Measurements from ENCODE around the gene HDAC10.
"Not testable (repeated sequence)": the region's sequence is repeated elsewhere in the genome, so short reads cannot be mapped to it uniquely, and the experiment has no call there.

The HDAC10 gene

GRCh38 chr22:50206599-50206998, 44.5 kb downstream of the HDAC10 start:
- Mint-ChIP-seq H3K36me3 (ENCODE audit: low read depth) (peaks cover 21% of the 10 kb centered on the region), H3K27ac (no peak overlapping the region), H3K4me3 (no peak overlapping the region), H3K4me1 (ENCODE audit: low read depth) (peaks cover 22% of the 10 kb centered on the region), H3K27me3 (ENCODE audit: low read depth) (no peaks in the 10 kb centered on the region), H3K9me3 (no peaks in the 10 kb centered on the region)

- H3K9me3 Mint-ChIP-seq, result no peaks in the 10 kb centered on the region
- no peak overlapping the region for H3K4me3 Mint-ChIP-seq
- peaks cover 18% of the 10 kb centered on the region for H3K36me3 Mint-ChIP-seq (ENCODE audit: low read depth)
- peaks cover 20% of the 10 kb centered on the region for H3K4me1 Mint-ChIP-seq (ENCODE audit: low read depth)
- H3K27me3 Mint-ChIP-seq (ENCODE audit: low read depth), result no peaks in the 10 kb centered on the region
- no peak overlapping the region for H3K27ac Mint-ChIP-seq
Observed at GRCh38 chr22:50205781-50206569, 45.1 kb downstream of the HDAC10 start.

GRCh38 chr22:50204998-50205397, 46.1 kb downstream of the HDAC10 start:
- not testable (repeated sequence) for H3K27ac Mint-ChIP-seq; H3K4me3 Mint-ChIP-seq; H3K9me3 Mint-ChIP-seq; H3K27me3 Mint-ChIP-seq (ENCODE audit: low read depth)
- H3K4me1 Mint-ChIP-seq (ENCODE audit: low read depth), result peaks cover 20% of the 10 kb centered on the region
- H3K36me3 Mint-ChIP-seq (ENCODE audit: low read depth), result peaks cover 18% of the 10 kb centered on the region

- H3K9me3 Mint-ChIP-seq, result no peaks in the 10 kb centered on the region
- no peaks in the 10 kb centered on the region for H3K27me3 Mint-ChIP-seq (ENCODE audit: low read depth)
- peaks cover 15% of the 10 kb centered on the region for H3K36me3 Mint-ChIP-seq (ENCODE audit: low read depth)
- H3K4me1 Mint-ChIP-seq (ENCODE audit: low read depth), result peaks cover 19% of the 10 kb centered on the region
- no peak overlapping the region for H3K4me3 Mint-ChIP-seq
- H3K27ac Mint-ChIP-seq, result no peak overlapping the region
Observed at GRCh38 chr22:50204571-50204970, 46.5 kb downstream of the HDAC10 start.

- Mint-ChIP-seq H3K36me3 (ENCODE audit: low read depth) (peaks cover 15% of the 10 kb centered on the region), H3K4me3 (no peak overlapping the region), H3K4me1 (ENCODE audit: low read depth) (peaks cover 19% of the 10 kb centered on the region), H3K27ac (no peak overlapping the region), H3K27me3 (ENCODE audit: low read depth) (no peaks in the 10 kb centered on the region), H3K9me3 (no peaks in the 10 kb centered on the region)
Observed at GRCh38 chr22:50203288-50203687, 47.8 kb downstream of the HDAC10 start.

GRCh38 chr22:50202130-50202666, 48.9 kb downstream of the HDAC10 start:
- Mint-ChIP-seq H3K36me3 (ENCODE audit: low read depth) (peaks cover 15% of the 10 kb centered on the region), H3K9me3 (no peaks in the 10 kb centered on the region), H3K4me1 (ENCODE audit: low read depth) (peaks cover 19% of the 10 kb centered on the region), H3K4me3 (peak overlapping the region; percentile 84), H3K27me3 (ENCODE audit: low read depth) (no peaks in the 10 kb centered on the region), H3K27ac (peak overlapping the region; percentile 49)

- Mint-ChIP-seq H3K9me3 (no peaks in the 10 kb centered on the region), H3K4me3 (peak overlapping the region; percentile 84), H3K27ac (peak overlapping the region; percentile 49), H3K36me3 (ENCODE audit: low read depth) (peaks cover 15% of the 10 kb centered on the region), H3K4me1 (ENCODE audit: low read depth) (peaks cover 19% of the 10 kb centered on the region), H3K27me3 (ENCODE audit: low read depth) (no peaks in the 10 kb centered on the region)
Observed at GRCh38 chr22:50201191-50202129, 49.6 kb downstream of the HDAC10 start.

- Mint-ChIP-seq H3K36me3 (ENCODE audit: low read depth) (peaks cover 12% of the 10 kb centered on the region), H3K9me3 (no peaks in the 10 kb centered on the region), H3K4me1 (ENCODE audit: low read depth) (peaks cover 19% of the 10 kb centered on the region), H3K27ac (peak within 1 kb of the TSS; percentile 52), H3K27me3 (ENCODE audit: low read depth) (no peaks in the 10 kb centered on the region), H3K4me3 (peak within 1 kb of the TSS; percentile 84)
Observed at GRCh38 chr22:50200461-50201190, 50.4 kb downstream of the HDAC10 start, which contains the start of gene SELENOO. Gene SELENOO, plus strand, starts transcription at chr22:50201011. Its CDS starts 26 bp downstream, at chr22:50201037.

GRCh38 chr22:50199829-50200460, 51.1 kb downstream of the HDAC10 start:
- Mint-ChIP-seq H3K36me3 (ENCODE audit: low read depth) (peaks cover 12% of the 10 kb centered on the region), H3K4me3 (peak overlapping the region; percentile 56), H3K27ac (no peak overlapping the region), H3K27me3 (ENCODE audit: low read depth) (no peaks in the 10 kb centered on the region), H3K4me1 (ENCODE audit: low read depth) (peaks cover 19% of the 10 kb centered on the region), H3K9me3 (no peaks in the 10 kb centered on the region)

- Mint-ChIP-seq H3K4me3 (peak overlapping the region; percentile 56), H3K27me3 (ENCODE audit: low read depth) (no peaks in the 10 kb centered on the region), H3K4me1 (ENCODE audit: low read depth) (peaks cover 13% of the 10 kb centered on the region), H3K36me3 (ENCODE audit: low read depth) (peaks cover 9% of the 10 kb centered on the region), H3K27ac (no peak overlapping the region), H3K9me3 (no peaks in the 10 kb centered on the region)
Observed at GRCh38 chr22:50199251-50199721, 51.8 kb downstream of the HDAC10 start.

- no peaks in the 10 kb centered on the region for H3K9me3 Mint-ChIP-seq
- no peak overlapping the region for H3K27ac Mint-ChIP-seq
- H3K4me3 Mint-ChIP-seq, result no peak overlapping the region
- no peaks in the 10 kb centered on the region for H3K27me3 Mint-ChIP-seq (ENCODE audit: low read depth)
- peaks cover 13% of the 10 kb centered on the region for H3K4me1 Mint-ChIP-seq (ENCODE audit: low read depth)
- H3K36me3 Mint-ChIP-seq (ENCODE audit: low read depth), result peaks cover 6% of the 10 kb centered on the region
Observed at GRCh38 chr22:50198624-50199017, 52.4 kb downstream of the HDAC10 start.

GRCh38 chr22:50197856-50198623, 53.0 kb downstream of the HDAC10 start:
- Mint-ChIP-seq H3K4me3 (no peak overlapping the region), H3K27ac (no peak overlapping the region), H3K27me3 (ENCODE audit: low read depth) (no peaks in the 10 kb centered on the region), H3K9me3 (no peaks in the 10 kb centered on the region), H3K36me3 (ENCODE audit: low read depth) (peaks cover 4% of the 10 kb centered on the region), H3K4me1 (ENCODE audit: low read depth) (peaks cover 11% of the 10 kb centered on the region)

Measured in T-helper 1 cell treated with Interleukin-12 subunit alpha and Interleukin-12 subunit beta and Interleukin-4 antibody, amounts not matched to agents 30 μg/mL and 1 μg/mL, for 36 hours (primary cell).